HEK293 (cell line): Measurements from ENCODE around the gene WDR36.

ENCODE experiments used
- CTCF ChIA-PET: fragments of 350-600 bp; formaldehyde crosslinking; extraction: SDS; loops from one replicate; lab custom pipeline; 2021; ENCODE audit warnings: antibody characterized with exemption; lab: Yijun Ruan, JAX
- POLR2A ChIA-PET: fragments of 300-600 bp; formaldehyde crosslinking; extraction: SDS; loops from one replicate; lab custom pipeline; 2020; ENCODE audit warnings: antibody characterized with exemption, inconsistent platforms; lab: Yijun Ruan, JAX
- H3K27ac ChIP-seq: fragments of 200-500 bp; sonication (Bioruptor generic); 2 replicates; pipeline ENCODE4 v1.5.1; 2014; ENCODE audit warnings: low read depth, low read length, control low read depth, inconsistent platforms; ENCODE audit errors: extremely low read depth
- H3K36me3 ChIP-seq, 2 experiments: fragments of 200-500 bp in 1 of 2; sonication (Bioruptor generic) in 1 of 2; 1 replicate in 1 of 2; 2 replicates in 1 of 2; pipeline ENCODE4 v1.5.1; 2014 to 2017; ENCODE audit warnings: inconsistent platforms in 2 of 2, low read length in 2 of 2; ENCODE audit not compliant: control insufficient read depth in 2 of 2, insufficient read depth in 1 of 2
- H3K4me1 ChIP-seq: fragments of 200-500 bp; sonication (Bioruptor generic); 2 replicates; pipeline ENCODE4 v1.5.1; 2014; ENCODE audit warnings: mild to moderate bottlenecking, low read length, inconsistent platforms; ENCODE audit not compliant: control insufficient read depth, insufficient read depth
- H3K4me3 ChIP-seq: 2 replicates; pipeline ENCODE4 v1.5.1; 2011; ENCODE audit warnings: low read depth, mild to moderate bottlenecking, control low read depth, low read length, moderate library complexity
- H3K9me3 ChIP-seq: fragments of 200-500 bp; sonication (Bioruptor generic); 2 replicates; pipeline ENCODE4 v1.5.1; 2014; ENCODE audit warnings: low read depth, low read length, inconsistent platforms; ENCODE audit not compliant: control insufficient read depth, insufficient read depth
- ELK4 ChIP-seq: IDR thresholded peaks from 2 replicates; pipeline ENCODE4 v1.6.1; 2011; ENCODE audit warnings: mild to moderate bottlenecking, low read depth, low read length, borderline replicate concordance
- FEZF1 ChIP-seq: fragments of 450-650 bp; formaldehyde crosslinking; IDR thresholded peaks from 2 replicates; pipeline ENCODE4 v1.5.1; 2016; ENCODE audit warnings: missing biosample characterization, missing genetic modification characterization
- HOXC10 ChIP-seq: sonication (generic); formaldehyde crosslinking; IDR thresholded peaks from 2 replicates; pipeline ENCODE4 v1.8.1; 2023; ENCODE audit warnings: mild to moderate bottlenecking, missing genetic modification reagents
- KLF1 ChIP-seq: fragments of 450-650 bp; formaldehyde crosslinking; IDR thresholded peaks from 2 replicates; pipeline ENCODE4 v1.5.1; 2016; ENCODE audit warnings: missing biosample characterization, missing genetic modification characterization
- KLF16 ChIP-seq: fragments of 450-650 bp; formaldehyde crosslinking; IDR thresholded peaks from 2 replicates; pipeline ENCODE4 v1.5.1; 2017; ENCODE audit warnings: missing biosample characterization, missing genetic modification characterization
- OSR2 ChIP-seq: fragments of 450-650 bp; formaldehyde crosslinking; IDR thresholded peaks from 2 replicates; pipeline ENCODE4 v1.5.1; 2016; ENCODE audit warnings: missing biosample characterization, missing genetic modification characterization
- PRDM10 ChIP-seq: fragments of 450-650 bp; formaldehyde crosslinking; IDR thresholded peaks from 2 replicates; pipeline ENCODE4 v1.5.1; 2016; ENCODE audit warnings: missing biosample characterization, missing genetic modification characterization
- TCF7L2 ChIP-seq: IDR thresholded peaks from 2 replicates; pipeline ENCODE4 v1.6.1; 2011; ENCODE audit warnings: low read depth, mild to moderate bottlenecking, inconsistent platforms, low read length, moderate library complexity, borderline replicate concordance
- ZFP37 ChIP-seq: fragments of 450-650 bp; formaldehyde crosslinking; IDR thresholded peaks from 2 replicates; pipeline ENCODE4 v1.5.1; 2016; ENCODE audit warnings: missing biosample characterization, missing genetic modification characterization
- ZFP41 ChIP-seq: fragments of 450-650 bp; formaldehyde crosslinking; IDR thresholded peaks from 2 replicates; pipeline ENCODE4 v1.5.1; 2016; ENCODE audit warnings: missing biosample characterization, missing genetic modification characterization, borderline replicate concordance
- ZIC2 ChIP-seq: fragments of 450-650 bp; formaldehyde crosslinking; IDR thresholded peaks from 2 replicates; pipeline ENCODE4 v1.5.1; 2016; ENCODE audit warnings: missing biosample characterization, missing genetic modification characterization
- ZNF155 ChIP-seq: fragments of 450-650 bp; formaldehyde crosslinking; IDR thresholded peaks from 2 replicates; pipeline ENCODE4 v1.5.1; 2016; ENCODE audit warnings: missing biosample characterization, missing genetic modification characterization
- ZNF157 ChIP-seq: fragments of 450-650 bp; formaldehyde crosslinking; IDR thresholded peaks from 2 replicates; pipeline ENCODE4 v1.5.1; 2016; ENCODE audit warnings: missing biosample characterization, missing genetic modification characterization
- ZNF2 ChIP-seq: fragments of 450-650 bp; formaldehyde crosslinking; IDR thresholded peaks from 2 replicates; pipeline ENCODE4 v1.5.1; 2016; ENCODE audit warnings: missing biosample characterization, missing genetic modification characterization
- ZNF202 ChIP-seq: fragments of 450-650 bp; formaldehyde crosslinking; IDR thresholded peaks from 2 replicates; pipeline ENCODE4 v1.5.1; 2016; ENCODE audit warnings: missing biosample characterization, missing genetic modification characterization, borderline replicate concordance
- ZNF223 ChIP-seq: fragments of 450-650 bp; formaldehyde crosslinking; IDR thresholded peaks from 2 replicates; pipeline ENCODE4 v1.5.1; 2016; ENCODE audit warnings: missing biosample characterization, missing genetic modification characterization
- ZNF394 ChIP-seq: fragments of 450-650 bp; formaldehyde crosslinking; IDR thresholded peaks from 2 replicates; pipeline ENCODE4 v1.5.1; 2016; ENCODE audit warnings: missing biosample characterization, missing genetic modification characterization, mild to moderate bottlenecking, moderate library complexity, borderline replicate concordance
- ZNF404 ChIP-seq: fragments of 450-650 bp; formaldehyde crosslinking; IDR thresholded peaks from 2 replicates; pipeline ENCODE4 v1.5.1; 2017; ENCODE audit warnings: missing biosample characterization, missing genetic modification characterization
- ZNF488 ChIP-seq: fragments of 450-650 bp; formaldehyde crosslinking; IDR thresholded peaks from 2 replicates; pipeline ENCODE4 v1.5.1; 2016; ENCODE audit warnings: missing biosample characterization, missing genetic modification characterization
- ZNF501 ChIP-seq: fragments of 450-650 bp; formaldehyde crosslinking; IDR thresholded peaks from 2 replicates; pipeline ENCODE4 v1.5.1; 2016; ENCODE audit warnings: missing biosample characterization, missing genetic modification characterization
- ZNF514 ChIP-seq: fragments of 450-650 bp; formaldehyde crosslinking; IDR thresholded peaks from 2 replicates; pipeline ENCODE4 v1.5.1; 2016; ENCODE audit warnings: missing biosample characterization, missing genetic modification characterization
- ZNF521 ChIP-seq: fragments of 450-650 bp; formaldehyde crosslinking; IDR thresholded peaks from 2 replicates; pipeline ENCODE4 v1.5.1; 2017; ENCODE audit warnings: missing biosample characterization, mild to moderate bottlenecking, missing genetic modification characterization
- ZNF529 ChIP-seq: fragments of 450-650 bp; formaldehyde crosslinking; IDR thresholded peaks from 2 replicates; pipeline ENCODE4 v1.5.1; 2017; ENCODE audit warnings: missing genetic modification characterization, missing biosample characterization; ENCODE audit not compliant: insufficient replicate concordance
- ZNF549 ChIP-seq: fragments of 450-650 bp; IDR thresholded peaks from 2 replicates; pipeline ENCODE4 v1.5.1; 2018; ENCODE audit warnings: missing biosample characterization, missing genetic modification characterization, mild to moderate bottlenecking, inconsistent platforms, moderate library complexity
- ZNF624 ChIP-seq: fragments of 450-650 bp; formaldehyde crosslinking; IDR thresholded peaks from 2 replicates; pipeline ENCODE4 v1.5.1; 2017; ENCODE audit warnings: missing biosample characterization, missing genetic modification characterization
- ZNF677 ChIP-seq: fragments of 450-650 bp; IDR thresholded peaks from 2 replicates; pipeline ENCODE4 v1.5.0; 2018; ENCODE audit warnings: missing biosample characterization, mild to moderate bottlenecking, missing genetic modification characterization, moderate library complexity
- ZNF701 ChIP-seq: fragments of 450-650 bp; formaldehyde crosslinking; IDR thresholded peaks from 2 replicates; pipeline ENCODE4 v1.5.1; 2016; ENCODE audit warnings: missing biosample characterization, missing genetic modification characterization
- TF ChIP-seq, protein P1 (sequence below): fragments of 450-650 bp; formaldehyde crosslinking; IDR thresholded peaks from 2 replicates; pipeline ENCODE4 v1.5.1; 2016; ENCODE audit warnings: missing biosample characterization, missing genetic modification characterization

Gene WDR36

DNA sequence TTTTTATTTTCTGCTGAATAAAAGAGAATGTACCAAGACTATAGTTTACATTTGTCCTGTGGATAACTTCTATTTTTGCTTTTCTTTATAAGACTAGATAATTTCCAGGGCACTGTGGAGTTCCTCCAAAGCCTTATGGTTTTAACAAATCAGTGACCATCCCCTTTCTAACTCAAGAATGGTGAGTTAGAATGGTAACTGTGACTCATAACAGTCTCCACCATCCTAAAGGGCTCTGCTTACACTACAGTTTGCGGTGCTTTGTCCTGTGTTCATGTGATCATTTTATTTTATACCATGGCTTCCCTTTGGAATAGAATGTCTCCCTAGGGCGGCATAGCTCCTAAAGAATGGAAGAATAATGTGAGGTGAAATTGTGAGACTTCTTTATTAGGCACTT, 30.2 kb downstream of the WDR36 start:
- H3K27ac ChIP-seq: no peak overlapping the region
- CTCF ChIA-PET: no interaction called here
- H3K9me3 ChIP-seq: no peaks in the 10 kb centered on the region
- POLR2A ChIA-PET: no interaction called here
- H3K4me3 ChIP-seq: no peak overlapping the region
- no peak for TF ChIP-seq ZFP41
- no peak for TF ChIP-seq ZNF404 (tag by site-specific recombination)
- TF ChIP-seq ZNF549 (tag by site-specific recombination): no peak
- no peak for TF ChIP-seq ZIC2
- TF ChIP-seq ZNF701: no peak
- no peak for TF ChIP-seq ZNF514 (tag by site-specific recombination)
- TF ChIP-seq ZNF394 (tag by site-specific recombination): no peak
- no peak for TF ChIP-seq ZNF501 (tag by site-specific recombination)
- no peak for TF ChIP-seq ZNF202 (tag by site-specific recombination)
- no peak for TF ChIP-seq ZFP37
- TF ChIP-seq ZNF2: no peak
- no peak for TF ChIP-seq ZNF223
- TF ChIP-seq ZNF157 (tag by site-specific recombination): no peak
- H3K4me1 ChIP-seq: no peaks in the 10 kb centered on the region
- H3K36me3 ChIP-seq: peaks cover 37 to 75% of the 10 kb centered on the region in 2 experiments

- Histone ChIP-seq H3K36me3 (peaks cover 33 to 64% of the 10 kb centered on the region in 2 experiments), H3K27ac (no peak overlapping the region), H3K4me3 (no peak overlapping the region), H3K9me3 (no peaks in the 10 kb centered on the region), H3K4me1 (no peaks in the 10 kb centered on the region)
- ChIA-PET CTCF (interaction anchor here (0.5 kb wide), 1 partner anchor 366 kb away, joined by 4 read pairs; no protein-coding TSS in a partner anchor), POLR2A (no interaction called here)
- TF ChIP-seq ZNF155 (no peak), ZNF677 (tag by site-specific recombination) (no peak), HOXC10 (no peak), OSR2 (tag by site-specific recombination) (no peak), ZNF488 (no peak), PRDM10 (no peak), ZNF529 (tag by site-specific recombination) (no peak), KLF1 (tag by site-specific recombination) (no peak), FEZF1 (no peak), ZNF521 (no peak), ELK4 (no peak), ZNF624 (tag by site-specific recombination) (no peak), KLF16 (tag by site-specific recombination) (no peak), TCF7L2 (no peak), ZNF223 (no peak)
- TF ChIP-seq, protein P1, sequence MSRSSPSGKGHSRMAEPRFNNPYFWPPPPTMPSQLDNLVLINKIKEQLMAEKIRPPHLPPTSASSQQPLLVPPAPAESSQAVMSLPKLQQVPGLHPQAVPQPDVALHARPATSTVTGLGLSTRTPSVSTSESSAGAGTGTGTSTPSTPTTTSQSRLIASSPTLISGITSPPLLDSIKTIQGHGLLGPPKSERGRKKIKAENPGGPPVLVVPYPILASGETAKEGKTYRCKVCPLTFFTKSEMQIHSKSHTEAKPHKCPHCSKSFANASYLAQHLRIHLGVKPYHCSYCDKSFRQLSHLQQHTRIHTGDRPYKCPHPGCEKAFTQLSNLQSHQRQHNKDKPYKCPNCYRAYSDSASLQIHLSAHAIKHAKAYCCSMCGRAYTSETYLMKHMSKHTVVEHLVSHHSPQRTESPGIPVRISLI: no peak
Observed at GRCh38 chr5:111124793-111125192, 32.6 kb downstream of the WDR36 start.
